IMR-90 (cell line): Measurements from ENCODE around the gene NPFFR1. TPM values are rescaled to one million over a fixed set of nuclear protein-coding genes. Genes with fewer than 3 reads are reported as not detected.
A peak's percentile ranks its signal among the peaks of the same experiment; 100 is the strongest.

Experiments used
- ATAC-seq: fragments of 200-7000 bp; cut with Tn5 transposase; 2 replicates; pipeline ENCODE4 v1.9.1; 2020; ENCODE audit warnings: low read depth, mild to moderate bottlenecking, moderate library complexity
- BruUV-seq: library from RNA; stranded (reverse); fragments of 400-500 nt; replicated peaks from 2 replicates; lab custom pipeline; 2021; lab: Mats Ljungman, UMichigan
- CTCF ChIA-PET: fragments of 300-600 bp; formaldehyde crosslinking; extraction: SDS; loops from one replicate; lab custom pipeline; 2021; ENCODE audit warnings: antibody characterized with exemption; lab: Yijun Ruan, JAX
- POLR2A ChIA-PET: fragments of 300-600 bp; sonication (Branson Sonifier 250); formaldehyde crosslinking; loops from one replicate; lab custom pipeline; 2022; ENCODE audit warnings: antibody characterized with exemption; ENCODE audit not compliant: unreplicated experiment; lab: Charles Lee
- DNase-seq: peaks from one replicate; pipeline ENCODE4 v3.0.0; 2013
- H2AFZ ChIP-seq: replicated peaks from 2 replicates; pipeline ENCODE3; 2013; ENCODE audit warnings: low read length, mild to moderate bottlenecking; ENCODE audit not compliant: poor library complexity
- H2AK5ac ChIP-seq: 2 replicates; pipeline ENCODE4 v1.6.1; 2013; ENCODE audit warnings: low read depth, low read length, inconsistent platforms
- H2AK9ac ChIP-seq: replicated peaks from 2 replicates; pipeline ENCODE3; 2013; ENCODE audit warnings: mild to moderate bottlenecking, low read depth, low read length, moderate library complexity; ENCODE audit not compliant: poor library complexity
- H2BK120ac ChIP-seq: 2 replicates; pipeline ENCODE4 v1.6.1; 2013; ENCODE audit warnings: low read depth, low read length, inconsistent platforms
- H2BK15ac ChIP-seq: 3 replicates; pipeline ENCODE4 v1.6.1; 2013; ENCODE audit warnings: low read depth, low read length, inconsistent platforms
- H2BK20ac ChIP-seq: 2 replicates; pipeline ENCODE4 v1.6.1; 2013; ENCODE audit warnings: low read depth, mild to moderate bottlenecking, inconsistent platforms, low read length, moderate library complexity
- H2BK5ac ChIP-seq: 2 replicates; pipeline ENCODE4 v1.6.1; 2013; ENCODE audit warnings: mild to moderate bottlenecking, low read depth, low read length, inconsistent platforms; ENCODE audit not compliant: poor library complexity, severe bottlenecking
- H3K14ac ChIP-seq: replicated peaks from 2 replicates; pipeline ENCODE4 v1.6.1; 2013; ENCODE audit warnings: low read depth, low read length, inconsistent platforms
- H3K18ac ChIP-seq: 2 replicates; pipeline ENCODE4 v1.6.1; 2013; ENCODE audit warnings: low read depth, low read length, control low read depth
- H3K23ac ChIP-seq: 2 replicates; pipeline ENCODE4 v1.6.1; 2013; ENCODE audit warnings: low read depth, low read length, inconsistent platforms
- H3K27ac ChIP-seq: 2 replicates; pipeline ENCODE4 v1.5.1; 2013; ENCODE audit warnings: mild to moderate bottlenecking, control low read depth, low read length; ENCODE audit not compliant: insufficient read depth
- H3K27me3 ChIP-seq: 2 replicates; pipeline ENCODE4 v1.6.1; 2013; ENCODE audit warnings: low read length; ENCODE audit not compliant: control insufficient read depth, insufficient read depth
- H3K36me3 ChIP-seq: 2 replicates; pipeline ENCODE4 v1.6.1; 2013; ENCODE audit warnings: low read length, mixed read lengths; ENCODE audit not compliant: control insufficient read depth, insufficient read depth
- H3K4ac ChIP-seq: 2 replicates; pipeline ENCODE4 v1.6.1; 2013; ENCODE audit warnings: low read depth, low read length, inconsistent platforms
- H3K4me1 ChIP-seq: 2 replicates; pipeline ENCODE4 v1.6.1; 2013; ENCODE audit warnings: low read length, mixed read lengths; ENCODE audit not compliant: control insufficient read depth, insufficient read depth
- H3K4me2 ChIP-seq: 2 replicates; pipeline ENCODE4 v1.6.1; 2013; ENCODE audit warnings: low read depth, mild to moderate bottlenecking, control low read depth, low read length, moderate library complexity
- H3K4me3 ChIP-seq: 2 replicates; pipeline ENCODE4 v1.5.1; 2013; ENCODE audit warnings: low read depth, mild to moderate bottlenecking, control low read depth, low read length, moderate library complexity; ENCODE audit not compliant: insufficient read depth
- H3K56ac ChIP-seq: 2 replicates; pipeline ENCODE4 v1.6.1; 2013; ENCODE audit warnings: low read length, inconsistent platforms; ENCODE audit not compliant: insufficient read depth; ENCODE audit errors: extremely low read depth
- H3K79me1 ChIP-seq, 2 experiments: 2 replicates each; pipeline ENCODE4 v1.6.1; 2013; ENCODE audit warnings: low read length in 2 of 2, inconsistent platforms in 1 of 2, low read depth in 1 of 2
- H3K9ac ChIP-seq: 2 replicates; pipeline ENCODE4 v1.6.1; 2013; ENCODE audit warnings: low read depth, low read length, control low read depth
- H3K9me1 ChIP-seq: 2 replicates; pipeline ENCODE4 v1.6.1; 2013; ENCODE audit warnings: low read length, inconsistent platforms; ENCODE audit not compliant: insufficient read depth
- H3K9me3 ChIP-seq: 2 replicates; pipeline ENCODE4 v1.6.1; 2013; ENCODE audit warnings: low read length; ENCODE audit not compliant: control insufficient read depth, insufficient read depth
- H4K20me1 ChIP-seq: 2 replicates; pipeline ENCODE4 v1.6.1; 2013; ENCODE audit warnings: low read length, inconsistent platforms; ENCODE audit not compliant: insufficient read depth
- H4K5ac ChIP-seq: 2 replicates; pipeline ENCODE4 v1.6.1; 2013; ENCODE audit warnings: mild to moderate bottlenecking, low read depth, low read length, control low read depth
- H4K8ac ChIP-seq, 2 experiments: 2 replicates each; pipeline ENCODE4 v1.6.1; 2013; ENCODE audit warnings: low read depth in 2 of 2, low read length in 2 of 2, control low read depth in 1 of 2, inconsistent platforms in 1 of 2
- H4K91ac ChIP-seq: 2 replicates; pipeline ENCODE4 v1.6.1; 2013; ENCODE audit warnings: low read depth, low read length, inconsistent platforms; ENCODE audit not compliant: insufficient read depth
- BHLHE40 ChIP-seq: fragments of 150-350 bp; IDR thresholded peaks from 2 replicates; pipeline ENCODE4 v1.6.1; 2016; ENCODE audit warnings: mild to moderate bottlenecking, low read depth, low read length
- CEBPB ChIP-seq: IDR thresholded peaks from 2 replicates; pipeline ENCODE4 v1.6.1; 2012; ENCODE audit warnings: low read depth, low read length, improper control_type of control experiment
- CHD1 ChIP-seq: IDR thresholded peaks from 2 replicates; pipeline ENCODE4 v1.6.1; 2012; ENCODE audit warnings: low read depth, low read length, improper control_type of control experiment
- FOS ChIP-seq: fragments of 150-350 bp; IDR thresholded peaks from 2 replicates; pipeline ENCODE4 v1.6.1; 2016; ENCODE audit warnings: low read depth, low read length
- MAFK ChIP-seq: IDR thresholded peaks from 2 replicates; pipeline ENCODE4 v1.6.1; 2012; ENCODE audit warnings: low read depth, low read length, improper control_type of control experiment
- MAZ ChIP-seq: IDR thresholded peaks from 2 replicates; pipeline ENCODE4 v1.6.1; 2012; ENCODE audit warnings: low read depth, mild to moderate bottlenecking, low read length, improper control_type of control experiment, moderate library complexity, borderline replicate concordance
- MXI1 ChIP-seq: IDR thresholded peaks from 2 replicates; pipeline ENCODE4 v1.6.1; 2012; ENCODE audit warnings: low read depth, mild to moderate bottlenecking, low read length, moderate library complexity, borderline replicate concordance
- NFE2L2 ChIP-seq: fragments of 150-350 bp; IDR thresholded peaks from 2 replicates; pipeline ENCODE4 v1.6.1; 2016; ENCODE audit warnings: low read depth, mild to moderate bottlenecking, low read length
- POLR2A ChIP-seq: IDR thresholded peaks from 2 replicates; pipeline ENCODE4 v1.6.1; 2012; ENCODE audit warnings: mild to moderate bottlenecking, low read depth, low read length
- RAD21 ChIP-seq: IDR thresholded peaks from 2 replicates; pipeline ENCODE4 v1.6.1; 2012; ENCODE audit warnings: low read length, improper control_type of control experiment
- RCOR1 ChIP-seq: IDR thresholded peaks from 2 replicates; pipeline ENCODE4 v1.6.1; 2012; ENCODE audit warnings: mild to moderate bottlenecking, low read length, improper control_type of control experiment; ENCODE audit not compliant: insufficient replicate concordance
- RFX5 ChIP-seq: IDR thresholded peaks from 2 replicates; pipeline ENCODE4 v1.8.0; 2012; ENCODE audit warnings: low read depth, mild to moderate bottlenecking, low read length, moderate library complexity
- SMC3 ChIP-seq: fragments of 150-350 bp; IDR thresholded peaks from 2 replicates; pipeline ENCODE4 v1.6.1; 2016; ENCODE audit warnings: low read depth, mild to moderate bottlenecking, antibody characterized with exemption, low read length, moderate library complexity
- WGBS, 2 experiments: methylation state at CpG; one replicate each; pipeline versions ENCODE4 v1.1.5 to v1.1.7; 2013; ENCODE audit warnings: missing lambda C conversion rate in 2 of 2; ENCODE audit not compliant: insufficient read length in 1 of 2; ENCODE audit errors: extremely low coverage in 2 of 2; 5-methylcytosine and 5-hydroxymethylcytosine counted together
- dilution Hi-C: fragments of 300-500 bp; cut with HindIII; formaldehyde crosslinking; loops from one replicate; pipeline ENCODE4 v1.14.3; 2018; ENCODE audit warnings: low sequenced_read_pairs; ENCODE audit not compliant: unreplicated experiment
- in situ Hi-C: fragments of 300-500 bp; cut with MboI; formaldehyde crosslinking; loops from 3 replicates; pipeline ENCODE4 v1.14.3; 2019; ENCODE audit warnings: low sequenced_read_pairs, inconsistent platforms, mixed read lengths
- intact Hi-C: fragments of 100-400 bp; cut with micrococcal nuclease; formaldehyde crosslinking; loops from 2 replicates; pipeline ENCODE4 v1.10.0; 2022
- polyA plus RNA-seq, 3 experiments: library from polyadenylated mRNA; depleted of rRNA; stranded (reverse); fragments of >200 nt; gene quantifications; 2 replicates each; pipeline ENCODE4 v1.2.3, GENCODE V29; 2012; ENCODE audit warnings: low replicate concordance in 1 of 3
- total RNA-seq: library from RNA; depleted of rRNA; stranded (reverse); fragments of >200 nt; gene quantifications from 2 replicates; pipeline ENCODE4 v1.2.3, GENCODE V29; 2012
- TF ChIP-seq, protein P1 (sequence below): fragments of 150-350 bp; IDR thresholded peaks from 2 replicates; pipeline ENCODE4 v1.6.1; 2016; ENCODE audit warnings: low read depth, mild to moderate bottlenecking, low read length, moderate library complexity, borderline replicate concordance
- TF ChIP-seq, protein P2 (sequence below): fragments of 150-350 bp; IDR thresholded peaks from 2 replicates; pipeline ENCODE4 v1.6.1; 2017; ENCODE audit warnings: mild to moderate bottlenecking, antibody characterized with exemption, low read length, low read depth

Gene NPFFR1
- total and polyA plus RNA-seq, 2 of the 4 experiments (the other 2 are of a cell fraction) = not detected

DNA sequence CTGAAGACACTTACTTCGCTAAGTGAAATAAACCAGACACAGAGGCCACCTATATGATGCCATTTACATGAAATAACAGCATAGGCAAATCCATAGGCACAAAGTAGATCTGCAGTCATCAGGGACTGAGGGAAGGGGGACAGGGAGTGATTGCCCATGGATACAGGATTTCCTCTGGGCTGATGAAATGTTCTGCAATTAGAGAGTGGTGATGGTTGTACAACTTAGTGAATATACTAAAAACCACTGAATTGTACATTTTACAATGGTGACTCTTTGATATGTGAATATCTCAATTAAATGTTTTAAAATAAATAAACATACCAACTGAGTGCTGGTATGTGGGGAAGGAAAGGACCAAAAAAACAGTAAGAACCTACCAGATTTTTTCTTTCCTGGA, 70.9 kb downstream of the NPFFR1 start:
- H3K27ac ChIP-seq = no peak overlapping the region
- no peak overlapping the region for H2BK15ac ChIP-seq
- no peak overlapping the region for H2AFZ ChIP-seq
- ChIA-PET CTCF (no interaction called here), POLR2A (no interaction called here)
- no peak overlapping the region for H4K91ac ChIP-seq
- no CpG with 5 or more reads among the region's 1 CpG for WGBS, 2 experiments
- peaks cover 7 to 24% of the 10 kb centered on the region in 2 experiments; a peak in 3 of 4 replicates for H3K79me1 ChIP-seq
- H3K9ac ChIP-seq = no peak overlapping the region
- H4K8ac ChIP-seq = no peak overlapping the region
- H3K4me3 ChIP-seq = no peak overlapping the region
- DNase-seq (no peak), ATAC-seq (no peak)
- H3K4ac ChIP-seq = no peak overlapping the region
- no peaks in the 10 kb centered on the region for H4K20me1 ChIP-seq
- peaks cover 33% of the 10 kb centered on the region for H3K36me3 ChIP-seq
- H3K4me1 ChIP-seq = no peaks in the 10 kb centered on the region
- in situ Hi-C loops (loop anchor here (10.0 kb wide), 1 partner anchor 312 kb away; no protein-coding TSS in a partner anchor), dilution Hi-C loops (no loop called here), intact Hi-C loops (no loop called here)
- H3K14ac ChIP-seq = 0 out of 2 replicates have a peak overlapping the region, but pooled peaks have one; percentile 23
- no peak overlapping the region for H2BK20ac ChIP-seq
- H2BK120ac ChIP-seq = no peak overlapping the region
- TF ChIP-seq MAZ (no peak), SMC3 (no peak), MAFK (no peak), MXI1 (no peak), POLR2A (no peak), NFE2L2 (no peak), CEBPB (no peak), RFX5 (no peak), CHD1 (no peak), BHLHE40 (no peak), RAD21 (no peak), FOS (no peak), RCOR1 (no peak)
- TF ChIP-seq, protein P1, sequence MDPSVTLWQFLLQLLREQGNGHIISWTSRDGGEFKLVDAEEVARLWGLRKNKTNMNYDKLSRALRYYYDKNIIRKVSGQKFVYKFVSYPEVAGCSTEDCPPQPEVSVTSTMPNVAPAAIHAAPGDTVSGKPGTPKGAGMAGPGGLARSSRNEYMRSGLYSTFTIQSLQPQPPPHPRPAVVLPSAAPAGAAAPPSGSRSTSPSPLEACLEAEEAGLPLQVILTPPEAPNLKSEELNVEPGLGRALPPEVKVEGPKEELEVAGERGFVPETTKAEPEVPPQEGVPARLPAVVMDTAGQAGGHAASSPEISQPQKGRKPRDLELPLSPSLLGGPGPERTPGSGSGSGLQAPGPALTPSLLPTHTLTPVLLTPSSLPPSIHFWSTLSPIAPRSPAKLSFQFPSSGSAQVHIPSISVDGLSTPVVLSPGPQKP = no peak
- TF ChIP-seq, protein P2, sequence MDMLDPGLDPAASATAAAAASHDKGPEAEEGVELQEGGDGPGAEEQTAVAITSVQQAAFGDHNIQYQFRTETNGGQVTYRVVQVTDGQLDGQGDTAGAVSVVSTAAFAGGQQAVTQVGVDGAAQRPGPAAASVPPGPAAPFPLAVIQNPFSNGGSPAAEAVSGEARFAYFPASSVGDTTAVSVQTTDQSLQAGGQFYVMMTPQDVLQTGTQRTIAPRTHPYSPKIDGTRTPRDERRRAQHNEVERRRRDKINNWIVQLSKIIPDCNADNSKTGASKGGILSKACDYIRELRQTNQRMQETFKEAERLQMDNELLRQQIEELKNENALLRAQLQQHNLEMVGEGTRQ = no peak
- H2BK5ac ChIP-seq = no peak overlapping the region
- no peaks in the 10 kb centered on the region for H3K9me3 ChIP-seq
- H3K4me2 ChIP-seq = no peak overlapping the region
- no peak overlapping the region; the same call in 1 of the 2 replicates for H3K56ac ChIP-seq
- H3K27me3 ChIP-seq = no peaks in the 10 kb centered on the region
- no TSS peak for BruUV-seq
- H3K9me1 ChIP-seq = 0 out of 2 replicates have a peak, but pooled peaks cover 4% of the 10 kb centered on the region
- no peak overlapping the region for H4K5ac ChIP-seq
- H2AK5ac ChIP-seq = no peak overlapping the region
- H3K18ac ChIP-seq = no peak overlapping the region
- H3K23ac ChIP-seq = no peak overlapping the region; the same call in 1 of the 2 replicates
- no peak overlapping the region for H2AK9ac ChIP-seq
